ENCODE measurements around the gene MYL12B. TPM values are rescaled to one million over a fixed set of nuclear protein-coding genes. Genes with fewer than 3 reads are reported as not detected.
"Not testable (repeated sequence)": the region's sequence is repeated elsewhere in the genome, so short reads cannot be mapped to it uniquely, and the experiment has no call there.

The MYL12B gene
- total RNA-seq = 186 TPM

GRCh38 chr18:3261373-3262233 is at the start of gene MYL12B:
TSS of gene MYL12B (plus strand) at chr18:3262133. CDS start at chr18:3272899, 10,766 bp downstream.
- FAIRE-seq (no peak), DNase-seq (ENCODE audit: low spot score in 2 of 2) (peak; percentile 80 to 92)

GRCh38 chr18:3212657-3213056 is 49.3 kb upstream of the MYL12B start:
- DNase-seq (ENCODE audit: low spot score in 2 of 2) (no peak), FAIRE-seq (no peak)

GRCh38 chr18:3213300-3214059 is 48.5 kb upstream of the MYL12B start:
- FAIRE-seq = no peak

GRCh38 chr18:3214855-3215637 is 46.9 kb upstream of the MYL12B start:
- DNase-seq (ENCODE audit: low spot score in 2 of 2) (no peak), FAIRE-seq (no peak)

More at GRCh38 chr18:3213300-3214059, 48.5 kb upstream of the MYL12B start:
- DNase-seq (ENCODE audit: low spot score in 2 of 2) = no peak

GRCh38 chr18:3216987-3217386 is 44.9 kb upstream of the MYL12B start:
- no peak for FAIRE-seq
- DNase-seq (ENCODE audit: low spot score in 2 of 2) = no peak

- FAIRE-seq (no peak), DNase-seq (ENCODE audit: low spot score in 2 of 2) (no peak)
Measured at GRCh38 chr18:3217948-3218647, 43.8 kb upstream of the MYL12B start.

GRCh38 chr18:3218819-3219218 is 43.1 kb upstream of the MYL12B start:
- FAIRE-seq (no peak), DNase-seq (ENCODE audit: low spot score in 2 of 2) (no peak)

- FAIRE-seq (no peak), DNase-seq (ENCODE audit: low spot score in 2 of 2) (no peak)
Measured at GRCh38 chr18:3219241-3219630, 42.7 kb upstream of the MYL12B start.

GRCh38 chr18:3219631-3220335 is 42.1 kb upstream of the MYL12B start, which contains the start of gene MYOM1:
TSS of gene MYOM1 (minus strand) at chr18:3219968. CDS start at chr18:3215223, 4,745 bp downstream.
- no peak for DNase-seq (ENCODE audit: low spot score in 2 of 2)
- no peak for FAIRE-seq

GRCh38 chr18:3220868-3221267 is 41.1 kb upstream of the MYL12B start:
- not testable (repeated sequence) for FAIRE-seq; DNase-seq (ENCODE audit: low spot score in 2 of 2)

- no peak for FAIRE-seq
- DNase-seq (ENCODE audit: low spot score in 2 of 2) = no peak
Measured at GRCh38 chr18:3221496-3221895, 40.4 kb upstream of the MYL12B start.

GRCh38 chr18:3223356-3223755 is 38.6 kb upstream of the MYL12B start:
- DNase-seq (ENCODE audit: low spot score in 2 of 2) (no peak), FAIRE-seq (no peak)

GRCh38 chr18:3224223-3224622 is 37.7 kb upstream of the MYL12B start:
- FAIRE-seq = no peak

GRCh38 chr18:3225588-3225987 is 36.3 kb upstream of the MYL12B start:
- FAIRE-seq (no peak), DNase-seq (ENCODE audit: low spot score in 2 of 2) (no peak)

More at GRCh38 chr18:3224223-3224622, 37.7 kb upstream of the MYL12B start:
- no peak for DNase-seq (ENCODE audit: low spot score in 2 of 2)

- no peak for FAIRE-seq
- DNase-seq (ENCODE audit: low spot score in 2 of 2) = no peak
Measured at GRCh38 chr18:3226048-3226447, 35.9 kb upstream of the MYL12B start.

- FAIRE-seq (no peak), DNase-seq (ENCODE audit: low spot score in 2 of 2) (no peak)
Measured at GRCh38 chr18:3230401-3231334, 31.3 kb upstream of the MYL12B start.

- no peak for FAIRE-seq
- DNase-seq (ENCODE audit: low spot score in 2 of 2) = no peak
Measured at GRCh38 chr18:3233004-3233403, 28.9 kb upstream of the MYL12B start.

- DNase-seq (ENCODE audit: low spot score in 2 of 2) = no peak
- FAIRE-seq = no peak
Measured at GRCh38 chr18:3233433-3234168, 28.3 kb upstream of the MYL12B start.
